Neural cell (in vitro differentiated cells): ENCODE data around the gene ZNF814. TPM values are rescaled to one million over a fixed set of nuclear protein-coding genes. Genes with fewer than 3 reads are reported as not detected.
"Not testable (repeated sequence)": the region's sequence is repeated elsewhere in the genome, so short reads cannot be mapped to it uniquely, and the experiment has no call there.

Experiments
- H2AFZ ChIP-seq: fragments of 200-600, 300-800 bp; sonication (generic), shearing (Covaris generic); 2 replicates; pipeline ENCODE4 v1.6.0; 2014; ENCODE audit warnings: low read depth, mild to moderate bottlenecking, antibody characterized with exemption, low read length, moderate library complexity
- H3F3A ChIP-seq: fragments of 200-600 bp; shearing (Covaris generic); 2 replicates; pipeline ENCODE4 v1.6.1; 2016; ENCODE audit warnings: mild to moderate bottlenecking, moderate library complexity, mixed read lengths, antibody characterized with exemption, low read length; ENCODE audit not compliant: insufficient read depth, poor library complexity, severe bottlenecking
- H3K27ac ChIP-seq: fragments of 200-600, 300-800 bp; sonication (generic), shearing (Covaris generic); 2 replicates; pipeline ENCODE4 v1.5.1; 2014; ENCODE audit warnings: mild to moderate bottlenecking, low read length, moderate library complexity
- H3K27me3 ChIP-seq: fragments of 300-800, 200-600 bp; sonication (generic), shearing (Covaris generic); 2 replicates; pipeline ENCODE4 v1.6.0; 2014; ENCODE audit warnings: mild to moderate bottlenecking, low read depth, low read length, moderate library complexity; ENCODE audit not compliant: insufficient read depth
- H3K36me3 ChIP-seq: fragments of 300-800, 200-600 bp; sonication (generic), shearing (Covaris generic); 2 replicates; pipeline ENCODE4 v1.5.1; 2014; ENCODE audit warnings: mild to moderate bottlenecking, antibody characterized with exemption, low read length, moderate library complexity; ENCODE audit not compliant: insufficient read depth
- H3K4me2 ChIP-seq: fragments of 300-800, 200-600 bp; sonication (generic), shearing (Covaris generic); 2 replicates; pipeline ENCODE4 v1.6.0; 2014; ENCODE audit warnings: mild to moderate bottlenecking, low read length
- H3K4me3 ChIP-seq: fragments of 300-800, 200-600 bp; sonication (generic), shearing (Covaris generic); 2 replicates; pipeline ENCODE4 v1.5.1; 2014; ENCODE audit warnings: mild to moderate bottlenecking, low read length, moderate library complexity
- H3K79me2 ChIP-seq: fragments of 200-600 bp; shearing (Covaris generic); replicated peaks from 2 replicates; pipeline ENCODE4 v1.6.0; 2014; ENCODE audit warnings: mild to moderate bottlenecking, low read length, moderate library complexity; ENCODE audit not compliant: insufficient read depth
- H3K9ac ChIP-seq: fragments of 300-800, 200-600 bp; sonication (generic), shearing (Covaris generic); 2 replicates; pipeline ENCODE4 v1.6.1; 2016; ENCODE audit warnings: mild to moderate bottlenecking, low read length, mixed read lengths
- H3K9me2 ChIP-seq: fragments of 200-600 bp; shearing (Covaris generic); 2 replicates; pipeline ENCODE4 v1.6.1; 2016; ENCODE audit warnings: mild to moderate bottlenecking, low read length, mixed read lengths; ENCODE audit not compliant: insufficient read depth
- H3K9me3 ChIP-seq: fragments of 200-600, 300-800 bp; sonication (generic), shearing (Covaris generic); 2 replicates; pipeline ENCODE4 v1.6.1; 2016; ENCODE audit warnings: mild to moderate bottlenecking, mixed run types, low read length, moderate library complexity, mixed read lengths
- H4K20me1 ChIP-seq: fragments of 200-600 bp; shearing (Covaris generic); 2 replicates; pipeline ENCODE4 v1.6.1; 2016; ENCODE audit warnings: mild to moderate bottlenecking, mixed run types; ENCODE audit not compliant: insufficient read depth
- EP300 ChIP-seq: fragments of 450-650 bp; conservative IDR thresholded peaks from 2 replicates; pipeline ENCODE4 v1.6.1; 2014; ENCODE audit warnings: antibody characterized with exemption, mild to moderate bottlenecking, moderate library complexity; ENCODE audit not compliant: poor library complexity, severe bottlenecking
- POLR2AphosphoS5 ChIP-seq: IDR thresholded peaks from 2 replicates; pipeline ENCODE4 v1.6.1; 2012
- RAD21 ChIP-seq: fragments of 450-650 bp; conservative IDR thresholded peaks from 2 replicates; pipeline ENCODE4 v1.6.1; 2014; ENCODE audit warnings: antibody characterized with exemption, mild to moderate bottlenecking, moderate library complexity
- polyA plus RNA-seq: library from polyadenylated mRNA; depleted of rRNA; stranded (reverse); fragments of >200 nt; gene quantifications from 2 replicates; pipeline ENCODE4 v1.2.3, GENCODE V29; 2014
- TF ChIP-seq, protein P1 (sequence below): fragments of 450-650 bp; IDR thresholded peaks from 2 replicates; pipeline ENCODE4 v1.5.1; 2014; ENCODE audit warnings: antibody characterized with exemption, mild to moderate bottlenecking, moderate library complexity; ENCODE audit not compliant: poor library complexity, severe bottlenecking
- TF ChIP-seq, protein P2 (sequence below): IDR thresholded peaks from 2 replicates; pipeline ENCODE4 v1.6.1; 2012; ENCODE audit warnings: borderline replicate concordance

The ZNF814 gene
- polyA plus RNA-seq, 1 donor from 2014 or later: 17.7 TPM

- Histone ChIP-seq H3K9me3 (no peaks in the 10 kb centered on the region), H3K9ac (no peak overlapping the region), H3K79me2 (no peaks in the 10 kb centered on the region), H3K9me2 (no peaks in the 10 kb centered on the region), H3K27ac (no peak overlapping the region), H3K4me2 (no peak overlapping the region), H4K20me1 (no peaks in the 10 kb centered on the region), H3K4me3 (no peak overlapping the region), H2AFZ (no peak overlapping the region), H3K36me3 (peaks cover 12% of the 10 kb centered on the region), H3F3A (no peaks in the 10 kb centered on the region), H3K27me3 (no peaks in the 10 kb centered on the region)
- TF ChIP-seq EP300 (no peak), POLR2AphosphoS5 (peak; percentile 20), RAD21 (no peak)
- TF ChIP-seq, protein P1, sequence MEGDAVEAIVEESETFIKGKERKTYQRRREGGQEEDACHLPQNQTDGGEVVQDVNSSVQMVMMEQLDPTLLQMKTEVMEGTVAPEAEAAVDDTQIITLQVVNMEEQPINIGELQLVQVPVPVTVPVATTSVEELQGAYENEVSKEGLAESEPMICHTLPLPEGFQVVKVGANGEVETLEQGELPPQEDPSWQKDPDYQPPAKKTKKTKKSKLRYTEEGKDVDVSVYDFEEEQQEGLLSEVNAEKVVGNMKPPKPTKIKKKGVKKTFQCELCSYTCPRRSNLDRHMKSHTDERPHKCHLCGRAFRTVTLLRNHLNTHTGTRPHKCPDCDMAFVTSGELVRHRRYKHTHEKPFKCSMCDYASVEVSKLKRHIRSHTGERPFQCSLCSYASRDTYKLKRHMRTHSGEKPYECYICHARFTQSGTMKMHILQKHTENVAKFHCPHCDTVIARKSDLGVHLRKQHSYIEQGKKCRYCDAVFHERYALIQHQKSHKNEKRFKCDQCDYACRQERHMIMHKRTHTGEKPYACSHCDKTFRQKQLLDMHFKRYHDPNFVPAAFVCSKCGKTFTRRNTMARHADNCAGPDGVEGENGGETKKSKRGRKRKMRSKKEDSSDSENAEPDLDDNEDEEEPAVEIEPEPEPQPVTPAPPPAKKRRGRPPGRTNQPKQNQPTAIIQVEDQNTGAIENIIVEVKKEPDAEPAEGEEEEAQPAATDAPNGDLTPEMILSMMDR: no peak
- TF ChIP-seq, protein P2, sequence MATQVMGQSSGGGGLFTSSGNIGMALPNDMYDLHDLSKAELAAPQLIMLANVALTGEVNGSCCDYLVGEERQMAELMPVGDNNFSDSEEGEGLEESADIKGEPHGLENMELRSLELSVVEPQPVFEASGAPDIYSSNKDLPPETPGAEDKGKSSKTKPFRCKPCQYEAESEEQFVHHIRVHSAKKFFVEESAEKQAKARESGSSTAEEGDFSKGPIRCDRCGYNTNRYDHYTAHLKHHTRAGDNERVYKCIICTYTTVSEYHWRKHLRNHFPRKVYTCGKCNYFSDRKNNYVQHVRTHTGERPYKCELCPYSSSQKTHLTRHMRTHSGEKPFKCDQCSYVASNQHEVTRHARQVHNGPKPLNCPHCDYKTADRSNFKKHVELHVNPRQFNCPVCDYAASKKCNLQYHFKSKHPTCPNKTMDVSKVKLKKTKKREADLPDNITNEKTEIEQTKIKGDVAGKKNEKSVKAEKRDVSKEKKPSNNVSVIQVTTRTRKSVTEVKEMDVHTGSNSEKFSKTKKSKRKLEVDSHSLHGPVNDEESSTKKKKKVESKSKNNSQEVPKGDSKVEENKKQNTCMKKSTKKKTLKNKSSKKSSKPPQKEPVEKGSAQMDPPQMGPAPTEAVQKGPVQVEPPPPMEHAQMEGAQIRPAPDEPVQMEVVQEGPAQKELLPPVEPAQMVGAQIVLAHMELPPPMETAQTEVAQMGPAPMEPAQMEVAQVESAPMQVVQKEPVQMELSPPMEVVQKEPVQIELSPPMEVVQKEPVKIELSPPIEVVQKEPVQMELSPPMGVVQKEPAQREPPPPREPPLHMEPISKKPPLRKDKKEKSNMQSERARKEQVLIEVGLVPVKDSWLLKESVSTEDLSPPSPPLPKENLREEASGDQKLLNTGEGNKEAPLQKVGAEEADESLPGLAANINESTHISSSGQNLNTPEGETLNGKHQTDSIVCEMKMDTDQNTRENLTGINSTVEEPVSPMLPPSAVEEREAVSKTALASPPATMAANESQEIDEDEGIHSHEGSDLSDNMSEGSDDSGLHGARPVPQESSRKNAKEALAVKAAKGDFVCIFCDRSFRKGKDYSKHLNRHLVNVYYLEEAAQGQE: no peak
Observed at GRCh38 chr19:57867868-57868492, 20.9 kb downstream of the ZNF814 start.

- not testable (repeated sequence) for H3K9ac ChIP-seq, H3K36me3 ChIP-seq
Observed at GRCh38 chr19:57862351-57862750, 26.5 kb downstream of the ZNF814 start.

GRCh38 chr19:57854117-57854516 is 34.7 kb downstream of the ZNF814 start:
- not testable (repeated sequence) for H3K4me2 ChIP-seq, H3K9me3 ChIP-seq, H3K9ac ChIP-seq, H3K27me3 ChIP-seq, H3K36me3 ChIP-seq, H3K9me2 ChIP-seq, H2AFZ ChIP-seq, H3F3A ChIP-seq, H3K27ac ChIP-seq, H3K4me3 ChIP-seq, H4K20me1 ChIP-seq
- peaks cover 21% of the 10 kb centered on the region for H3K79me2 ChIP-seq

More at GRCh38 chr19:57862351-57862750, 26.5 kb downstream of the ZNF814 start:
- not testable (repeated sequence) for H3K27me3 ChIP-seq, H3K9me3 ChIP-seq, H4K20me1 ChIP-seq, H3F3A ChIP-seq, H3K79me2 ChIP-seq, H2AFZ ChIP-seq, H3K27ac ChIP-seq, H3K4me3 ChIP-seq, H3K4me2 ChIP-seq, H3K9me2 ChIP-seq

- Histone ChIP-seq H3K79me2 (peaks cover 21% of the 10 kb centered on the region), H3K4me3 (peak overlapping the region; percentile 70)
- H3K36me3 ChIP-seq, H3K9me2 ChIP-seq, H3K9me3 ChIP-seq, H2AFZ ChIP-seq, H3K9ac ChIP-seq, H3F3A ChIP-seq, H3K27ac ChIP-seq, H3K27me3 ChIP-seq, H4K20me1 ChIP-seq, H3K4me2 ChIP-seq: not testable (repeated sequence)
Observed at GRCh38 chr19:57851812-57852603, 36.8 kb downstream of the ZNF814 start.
